Neural progenitor cell (in vitro differentiated cells): ENCODE data around the gene IGFBP7.

Experiments
- CTCF ChIP-seq: fragments of 200-600 bp; sonication (generic); IDR thresholded peaks from 2 replicates; pipeline ENCODE4 v1.5.1; 2017; ENCODE audit warnings: antibody characterized with exemption, mild to moderate bottlenecking
- EZH2 ChIP-seq: fragments of 200-600 bp; sonication (generic); IDR thresholded peaks from 2 replicates; pipeline ENCODE4 v1.6.1; 2017; ENCODE audit warnings: antibody characterized with exemption, mild to moderate bottlenecking, moderate library complexity

- TF ChIP-seq CTCF, result no peak
- no peak for TF ChIP-seq EZH2
Observed at GRCh38 chr4:57119054-57119651, 9.0 kb upstream of the IGFBP7 start.
